ENCODE results near the gene TBCK. TPM values are rescaled to one million over a fixed set of nuclear protein-coding genes. Genes with fewer than 3 reads are reported as not detected.

The TBCK gene
- total RNA-seq, 1 donor = 27.7 TPM

DNA sequence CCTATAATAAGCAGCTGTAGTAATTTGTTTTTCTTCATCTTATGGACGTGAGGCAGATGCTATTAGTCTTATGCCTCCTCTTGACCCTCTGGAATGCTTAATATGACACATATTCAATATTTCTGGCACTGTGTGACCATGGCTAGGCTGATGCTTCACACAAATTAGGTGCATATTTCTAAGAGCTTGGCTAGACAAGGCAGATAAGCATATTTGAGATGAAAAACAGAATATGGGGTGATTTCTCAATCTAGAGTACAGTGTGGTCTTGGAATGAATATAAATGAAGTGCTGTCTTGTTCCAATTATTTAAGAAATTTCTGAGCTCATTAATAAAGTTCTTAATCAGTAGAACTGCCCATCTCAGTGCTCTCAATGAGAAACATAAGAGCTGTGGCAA is 264.5 kb downstream of the TBCK start:
- DNase-seq (ENCODE audit: low read depth in 2 of 3, low spot score in 2 of 3) = no peak

DNA sequence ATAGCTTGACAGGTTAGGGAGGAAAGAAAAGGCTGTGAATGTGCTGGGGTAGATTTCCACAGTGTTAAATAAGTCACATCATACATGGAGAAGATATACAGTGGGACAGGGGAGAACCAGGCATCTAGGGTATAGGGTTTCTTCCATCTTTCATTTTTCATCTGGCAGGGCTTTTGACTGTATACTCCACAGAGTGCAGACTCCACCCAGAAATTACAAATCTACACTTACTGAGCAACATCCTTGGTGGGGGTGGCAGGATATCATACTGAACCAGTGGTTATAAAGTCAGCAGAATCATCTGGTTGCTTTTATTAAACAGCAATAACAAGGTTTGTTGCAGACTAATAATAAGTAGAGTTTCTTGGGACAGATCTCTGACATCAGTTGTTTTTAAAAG is 266.5 kb downstream of the TBCK start:
- no peak for DNase-seq (ENCODE audit: low read depth in 2 of 3, low spot score in 2 of 3)

DNA sequence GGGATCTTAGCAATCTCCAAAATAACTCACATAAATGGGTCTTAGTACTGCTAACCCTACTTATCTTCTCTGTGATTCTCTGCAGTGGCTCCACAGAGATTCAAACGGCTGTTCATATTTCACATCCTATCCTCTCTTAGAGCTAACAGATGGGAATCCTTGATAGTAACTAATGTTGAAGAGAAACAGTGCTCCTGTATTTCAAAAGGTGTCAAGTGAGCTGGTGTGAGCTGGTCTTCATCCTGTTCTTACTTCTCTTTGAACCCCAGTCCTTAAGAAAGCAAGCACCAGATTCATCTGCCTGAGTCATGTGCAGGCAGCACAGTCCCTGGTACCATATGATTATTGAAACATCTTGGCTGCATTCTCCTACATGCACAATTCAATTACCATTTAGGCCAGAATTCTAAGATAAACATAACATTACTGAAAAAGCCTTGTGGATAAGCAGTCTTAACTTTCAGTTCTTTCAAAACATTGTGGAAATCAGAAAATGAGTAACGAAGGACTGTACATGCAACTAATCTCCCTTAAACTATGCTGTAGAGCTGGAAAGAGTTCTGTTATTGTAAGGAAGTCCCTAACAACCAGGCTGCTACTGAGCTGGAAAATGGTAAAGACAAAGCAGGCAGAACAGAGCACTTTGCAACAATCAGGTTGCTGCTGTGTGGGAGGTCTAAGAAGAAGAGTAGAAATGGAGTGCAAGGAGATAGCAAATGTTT is 267.6 kb downstream of the TBCK start:
- DNase-seq (ENCODE audit: low read depth in 2 of 3, low spot score in 2 of 3) = no peak

DNA sequence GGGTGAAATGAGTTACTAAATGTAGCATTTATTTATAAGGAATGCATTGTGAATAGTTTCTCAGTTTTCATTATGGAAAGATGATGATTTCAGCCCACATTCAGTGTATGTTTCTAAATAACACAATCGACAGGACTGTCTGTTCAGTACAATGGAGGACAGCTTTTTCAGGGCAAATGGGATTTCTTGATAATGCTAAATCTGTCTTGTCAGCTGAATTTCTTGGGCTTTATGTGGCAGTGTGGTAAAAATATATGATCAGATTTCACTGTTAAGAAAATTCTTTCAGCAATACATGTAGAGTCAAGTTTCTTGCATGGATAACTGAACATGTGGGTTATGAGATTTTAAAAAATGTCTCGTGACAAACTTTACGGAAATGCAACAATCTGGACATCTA is 269.9 kb downstream of the TBCK start:
- no peak for DNase-seq (ENCODE audit: low read depth in 2 of 3, low spot score in 2 of 3)

DNA sequence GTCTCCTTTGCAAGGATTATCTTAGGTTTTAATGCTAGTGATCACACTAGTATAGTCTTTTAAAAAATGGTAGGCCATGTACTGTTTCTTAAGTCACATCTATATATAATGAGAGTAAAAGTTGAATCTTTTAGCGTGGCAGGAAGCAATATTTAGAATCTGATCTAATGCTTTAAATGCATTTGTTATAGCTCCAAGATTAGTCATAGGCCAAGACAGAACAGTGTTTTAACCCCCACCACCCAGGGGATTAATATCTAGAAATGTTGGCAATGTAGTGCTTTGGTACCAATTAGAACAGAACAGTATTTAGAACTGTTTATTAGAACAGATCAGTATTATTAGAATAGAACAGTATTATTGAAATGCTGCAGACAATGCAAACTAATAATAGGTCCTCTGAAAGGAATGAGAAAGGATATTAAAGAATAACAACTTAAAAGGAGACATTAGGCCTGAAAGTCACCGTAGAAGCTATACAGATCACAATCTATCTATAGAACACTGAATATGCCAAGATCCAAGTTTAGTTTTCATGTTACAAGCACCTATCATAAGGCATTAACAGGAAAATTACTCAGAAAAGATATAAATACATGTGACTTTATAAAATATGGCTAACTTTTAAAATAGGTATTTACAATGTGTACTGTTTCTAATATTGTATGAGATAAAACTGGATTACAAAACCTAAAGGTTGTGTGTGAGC is 274.6 kb downstream of the TBCK start:
- DNase-seq (ENCODE audit: low read depth in 2 of 3, low spot score in 2 of 3) = no peak

DNA sequence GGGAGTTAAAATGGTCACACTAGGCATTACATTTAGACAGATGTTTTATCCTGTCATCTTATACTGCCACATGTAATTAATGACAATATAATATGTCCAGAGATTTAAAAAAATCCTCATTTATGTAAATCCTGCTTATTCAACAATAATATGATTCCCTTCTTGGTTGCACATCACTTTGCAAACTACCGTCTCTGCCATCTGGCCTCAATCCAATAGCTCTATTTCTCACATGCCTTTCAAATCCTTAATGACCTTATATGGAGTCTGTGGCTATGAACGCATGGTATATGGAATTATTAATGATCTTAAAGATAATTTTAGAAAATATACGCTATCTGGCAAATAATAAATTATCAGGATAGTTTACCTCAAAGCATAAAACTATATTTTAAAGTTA is 276.2 kb downstream of the TBCK start:
- DNase-seq (ENCODE audit: low read depth in 2 of 3, low spot score in 2 of 3) = no peak

DNA sequence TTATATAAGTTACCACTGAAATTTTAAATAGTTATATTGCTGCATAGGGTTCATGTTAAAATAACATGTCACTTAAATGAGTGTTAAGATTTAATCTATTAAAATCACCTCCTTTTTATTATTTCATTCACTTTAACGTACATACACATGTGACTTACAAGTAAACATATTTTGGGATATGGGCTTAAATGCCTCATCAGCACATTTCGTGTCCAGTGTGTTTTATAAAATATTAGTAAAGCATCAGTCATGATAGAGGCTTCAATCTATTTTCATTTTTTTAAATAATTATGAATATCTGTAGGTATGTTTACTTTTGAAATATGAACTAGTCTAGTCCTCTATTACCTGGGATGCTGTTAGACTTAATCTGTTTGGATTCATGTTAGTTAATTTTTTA is 277.1 kb downstream of the TBCK start:
- no peak for DNase-seq (ENCODE audit: low read depth in 2 of 3, low spot score in 2 of 3)

DNA sequence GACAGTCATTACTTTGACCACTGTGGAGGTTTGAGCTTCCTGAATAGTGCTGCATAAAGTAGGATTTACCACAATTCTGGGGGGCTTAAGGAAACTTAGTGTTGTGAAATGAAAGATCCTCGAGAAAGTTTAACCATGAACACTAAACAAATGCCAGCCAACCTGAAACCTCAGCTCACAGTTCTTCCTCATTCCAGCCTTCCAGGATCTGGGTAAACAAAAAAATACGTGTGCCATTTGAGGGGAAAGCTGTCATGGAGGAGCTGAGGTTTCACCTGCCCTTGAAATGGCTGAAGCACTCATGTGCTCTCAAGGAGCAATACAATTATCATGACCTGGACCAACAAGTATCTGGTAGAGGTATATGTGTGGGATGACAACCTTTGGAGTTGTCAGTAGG is 278.0 kb downstream of the TBCK start:
- DNase-seq (ENCODE audit: low read depth in 2 of 3, low spot score in 2 of 3) = no peak

DNA sequence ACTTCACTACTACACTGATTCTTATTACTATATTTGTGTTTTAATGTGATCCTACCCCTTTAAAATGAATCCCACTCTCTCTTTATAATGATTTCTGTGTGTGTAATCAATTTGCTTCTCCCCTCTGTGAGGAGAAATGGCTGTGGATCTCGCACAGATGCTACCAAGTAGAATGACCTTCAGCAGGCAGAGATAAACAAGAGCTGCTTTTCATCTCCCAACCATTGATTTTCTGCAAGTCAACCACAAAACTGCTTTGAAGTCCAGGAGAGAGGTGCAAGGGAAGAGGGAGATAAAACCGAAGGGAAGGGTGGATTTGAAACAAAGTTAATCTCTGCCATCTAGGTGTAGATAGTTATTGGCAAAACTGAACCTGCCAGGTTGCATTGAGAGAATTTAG is 279.2 kb downstream of the TBCK start:
- DNase-seq (ENCODE audit: low read depth in 2 of 3, low spot score in 2 of 3) = no peak

DNA sequence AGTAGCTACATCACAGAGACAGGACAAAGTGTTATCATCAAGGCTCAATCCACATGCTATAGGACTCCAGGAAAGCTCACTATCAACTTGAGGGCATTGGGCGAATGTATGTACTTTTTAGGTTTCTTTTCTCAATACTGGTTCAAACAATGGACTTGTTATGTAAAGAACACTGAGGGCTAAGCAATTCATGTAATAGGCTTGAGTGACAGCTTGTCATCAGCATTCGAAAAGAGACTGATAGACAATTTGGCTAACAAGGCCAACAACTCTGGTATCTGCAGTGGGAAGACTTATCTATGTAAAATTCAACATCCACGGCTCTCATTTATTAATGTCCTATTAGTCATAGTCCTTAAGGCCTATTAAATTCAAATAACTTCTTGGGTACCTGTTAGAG is 279.7 kb downstream of the TBCK start:
- no peak for DNase-seq (ENCODE audit: low read depth in 2 of 3, low spot score in 2 of 3)

DNA sequence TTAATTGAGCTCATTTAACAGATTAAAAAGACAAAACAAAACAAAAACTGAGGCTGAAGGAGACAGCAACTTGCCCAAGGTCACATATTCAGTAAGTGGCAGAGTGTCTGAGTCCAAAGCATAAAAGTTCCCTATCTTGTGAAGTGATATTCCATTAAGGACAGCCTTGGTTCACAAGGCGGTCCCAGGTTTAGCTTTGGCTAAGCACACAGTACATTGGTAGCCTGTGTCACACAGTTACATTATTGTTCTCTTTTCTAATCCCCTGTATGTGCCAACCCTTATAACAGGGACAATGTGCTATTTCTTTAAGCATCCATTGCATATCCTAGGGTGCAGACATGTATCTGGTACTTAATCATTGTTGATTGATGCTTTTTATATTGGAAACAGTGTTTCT is 280.8 kb downstream of the TBCK start:
- no peak for DNase-seq (ENCODE audit: low read depth in 2 of 3, low spot score in 2 of 3)

DNA sequence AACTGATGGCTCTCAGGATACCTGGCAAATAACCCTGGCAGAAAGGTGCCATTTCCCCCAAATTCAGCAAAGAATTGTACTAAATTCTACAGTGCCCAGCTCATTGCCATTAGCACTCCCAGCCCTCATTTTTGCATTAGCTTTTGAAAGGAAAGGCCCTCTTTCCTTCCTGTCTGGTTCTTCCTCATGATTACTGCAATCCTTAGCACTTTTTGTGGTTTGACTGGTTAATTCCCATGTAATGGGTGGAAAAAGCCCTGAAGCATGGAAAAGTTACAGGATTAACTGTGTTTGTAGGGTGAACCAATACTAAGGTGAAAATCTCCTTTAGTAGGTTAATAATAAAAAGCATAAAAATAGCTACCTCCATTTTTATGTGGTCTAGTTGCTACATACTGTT is 281.3 kb downstream of the TBCK start:
- no peak for DNase-seq (ENCODE audit: low read depth in 2 of 3, low spot score in 2 of 3)

DNA sequence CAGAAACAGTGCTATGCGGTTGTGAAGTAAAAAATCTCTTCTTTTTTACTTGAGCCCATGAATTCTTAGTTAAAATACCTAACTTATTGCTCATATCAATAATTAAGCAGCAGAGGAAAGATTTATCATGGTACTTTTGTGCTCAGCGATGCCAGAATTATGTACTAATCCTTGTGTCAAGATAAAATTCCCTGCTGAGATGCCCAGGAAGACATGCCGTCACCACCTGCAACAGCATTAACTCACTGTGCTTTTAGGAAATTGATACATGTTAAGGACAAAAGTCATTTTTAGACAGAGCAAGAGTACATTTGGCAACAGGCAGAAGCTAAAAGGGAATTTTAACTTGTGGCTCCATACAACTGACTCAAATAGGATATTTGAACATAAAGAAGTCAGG is 281.8 kb downstream of the TBCK start:
- DNase-seq (ENCODE audit: low read depth in 2 of 3, low spot score in 2 of 3) = no peak

DNA sequence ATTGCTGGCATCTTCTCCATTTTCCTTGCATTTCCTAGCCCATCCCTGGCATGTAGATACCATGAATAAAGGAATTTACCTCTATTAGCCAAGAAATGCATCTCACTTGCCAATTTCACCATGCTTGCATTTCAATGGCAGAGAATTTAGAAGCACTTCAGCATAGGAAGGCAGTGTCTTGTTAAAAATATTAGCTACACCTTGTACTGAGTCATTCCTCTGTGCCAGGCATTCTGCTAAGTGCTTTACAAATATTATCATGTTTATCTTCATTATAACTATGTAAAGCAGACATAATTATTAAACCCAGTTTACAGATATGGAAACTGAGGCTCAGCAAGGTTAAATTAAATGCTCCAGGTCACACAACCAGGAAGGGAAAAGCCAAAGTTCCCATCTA is 282.5 kb downstream of the TBCK start:
- DNase-seq (ENCODE audit: low read depth in 2 of 3, low spot score in 2 of 3) = no peak

DNA sequence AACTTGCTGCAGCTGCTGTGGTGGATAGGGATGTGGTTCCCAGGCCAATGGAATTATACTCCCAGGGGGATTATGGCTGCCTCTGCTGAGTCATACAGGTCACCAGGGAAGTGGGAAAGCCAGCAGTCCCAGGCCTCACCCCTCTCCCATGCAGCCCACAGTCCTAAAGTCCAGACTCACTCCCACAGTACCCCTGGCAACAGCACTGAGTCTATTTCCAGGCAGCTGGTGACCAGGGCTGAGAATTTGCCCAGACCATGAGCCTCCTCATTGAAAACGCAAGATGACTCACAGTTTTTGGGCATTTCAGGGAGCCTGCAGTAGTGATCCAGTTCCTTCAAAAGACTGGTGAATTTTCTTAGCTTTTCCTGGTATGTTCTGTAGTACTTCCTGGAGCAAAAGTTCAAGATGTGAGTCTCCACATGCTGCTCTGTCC is 283.1 kb downstream of the TBCK start:
- no peak for DNase-seq (ENCODE audit: low read depth in 2 of 3, low spot score in 2 of 3)

DNA sequence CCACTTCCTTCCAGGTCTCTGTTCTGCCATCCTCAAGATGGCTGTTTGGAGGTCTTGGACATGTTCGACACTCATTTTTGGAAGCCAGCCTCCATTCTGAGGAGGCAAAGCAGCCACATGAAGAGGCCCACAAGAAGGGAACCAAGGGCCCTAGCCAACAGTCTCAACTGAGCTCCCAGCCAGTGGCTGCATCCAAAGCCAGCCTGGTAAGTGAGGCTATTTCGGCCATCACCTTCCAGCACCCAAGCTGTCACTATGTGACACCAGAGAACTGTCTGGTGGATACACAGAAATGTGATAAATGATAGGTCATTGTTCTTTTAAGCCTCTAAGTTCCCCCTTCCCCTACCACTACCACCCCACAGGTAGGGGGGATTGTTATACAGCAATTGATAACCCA is 293.6 kb downstream of the TBCK start:
- DNase-seq (ENCODE audit: low read depth in 2 of 3, low spot score in 2 of 3) = no peak

DNA sequence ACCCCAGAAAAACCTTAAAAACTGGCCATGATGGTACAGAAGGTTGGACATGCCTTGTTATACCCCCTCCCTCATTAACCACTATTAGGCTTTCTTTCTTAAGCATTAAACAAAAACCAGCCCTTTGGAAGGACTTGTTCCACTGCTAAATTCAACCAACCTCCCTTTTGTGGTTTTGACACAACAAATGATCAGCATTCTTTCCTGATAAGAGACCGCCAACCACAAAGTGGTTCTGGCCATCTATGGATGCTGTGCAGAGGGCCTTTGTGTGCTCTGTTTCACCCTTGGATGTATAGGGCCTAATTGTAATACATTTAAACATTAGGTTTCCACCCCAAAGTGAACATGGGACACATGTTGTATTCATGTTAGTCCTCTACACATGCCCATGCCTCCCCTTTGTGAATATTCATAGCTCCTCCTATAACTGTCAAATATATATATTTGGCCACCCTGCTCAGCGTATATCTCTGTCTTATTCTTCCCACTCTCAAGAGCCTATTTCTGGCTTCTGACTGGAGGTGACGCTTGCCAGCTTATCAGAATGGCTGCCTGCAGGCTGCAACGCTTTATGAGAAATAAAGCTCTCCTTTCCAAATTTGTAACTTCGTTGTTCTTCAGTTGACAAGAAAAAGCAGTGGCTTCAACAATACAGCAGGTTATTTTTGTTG is 294.1 kb downstream of the TBCK start:
- peak in 2 of 3 donors; percentile 49 to 75 for DNase-seq (ENCODE audit: low read depth in 2 of 3, low spot score in 2 of 3)

DNA sequence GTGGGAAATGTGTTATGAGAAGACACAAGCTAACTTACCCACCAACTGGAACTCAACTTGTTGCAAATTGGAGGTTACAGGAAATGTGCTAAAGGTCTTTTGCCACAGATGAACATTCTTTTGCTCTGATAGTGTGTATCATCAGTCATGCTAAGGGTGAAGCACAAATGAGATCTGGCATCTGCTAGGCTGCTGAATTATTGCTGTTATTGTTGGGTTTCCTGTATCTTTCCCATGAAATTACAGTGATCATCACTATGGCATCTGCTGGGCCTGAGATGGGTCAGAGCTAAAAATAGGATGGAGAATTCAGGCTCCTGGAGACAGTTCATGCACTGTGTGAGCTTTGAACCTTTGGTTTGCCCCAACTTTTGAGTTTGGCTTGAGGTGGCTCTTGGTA is 296.2 kb downstream of the TBCK start:
- no peak for DNase-seq (ENCODE audit: low read depth in 2 of 3, low spot score in 2 of 3)

DNA sequence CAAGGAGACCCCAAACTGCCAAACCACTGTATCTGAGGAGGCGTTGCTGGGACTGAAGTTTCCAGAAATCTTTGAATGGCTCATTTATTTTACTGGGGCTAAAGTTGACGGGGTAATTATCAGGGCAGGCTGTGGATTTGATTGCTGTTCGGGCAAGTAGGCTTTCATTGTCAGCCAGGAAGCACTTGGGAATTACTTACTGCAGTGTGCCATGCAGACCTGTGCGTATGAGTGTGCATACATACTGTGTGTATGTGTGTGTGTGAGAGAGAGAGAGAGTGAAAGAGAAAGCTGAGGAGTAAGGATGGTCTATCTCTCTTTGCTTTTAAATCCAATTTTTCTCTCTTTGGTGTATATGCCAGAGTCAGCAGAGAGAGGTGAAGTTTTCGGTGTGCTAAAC is 298.0 kb downstream of the TBCK start:
- DNase-seq (ENCODE audit: low read depth in 2 of 3, low spot score in 2 of 3) = no peak

DNA sequence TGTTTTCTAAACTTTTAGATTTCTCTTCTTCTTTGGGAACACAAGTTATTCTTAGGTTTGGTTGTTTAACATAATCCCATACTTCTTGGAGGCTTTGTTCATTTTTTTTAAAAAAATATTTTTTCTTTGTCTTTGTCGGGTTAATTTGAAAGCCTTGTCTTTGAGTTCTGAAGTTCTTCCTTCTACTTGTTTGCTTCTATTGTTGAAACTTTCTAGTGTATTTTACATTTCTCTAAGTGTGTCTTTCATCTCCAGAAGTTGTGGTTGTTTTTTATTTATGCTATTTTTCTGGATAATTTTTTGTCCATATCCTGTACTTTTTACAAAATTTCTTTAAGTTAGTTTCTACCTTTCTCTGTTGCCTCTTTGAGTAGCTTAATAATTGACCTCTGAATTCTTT is 304.6 kb downstream of the TBCK start:
- no peak for DNase-seq (ENCODE audit: low read depth in 2 of 3, low spot score in 2 of 3)

DNA sequence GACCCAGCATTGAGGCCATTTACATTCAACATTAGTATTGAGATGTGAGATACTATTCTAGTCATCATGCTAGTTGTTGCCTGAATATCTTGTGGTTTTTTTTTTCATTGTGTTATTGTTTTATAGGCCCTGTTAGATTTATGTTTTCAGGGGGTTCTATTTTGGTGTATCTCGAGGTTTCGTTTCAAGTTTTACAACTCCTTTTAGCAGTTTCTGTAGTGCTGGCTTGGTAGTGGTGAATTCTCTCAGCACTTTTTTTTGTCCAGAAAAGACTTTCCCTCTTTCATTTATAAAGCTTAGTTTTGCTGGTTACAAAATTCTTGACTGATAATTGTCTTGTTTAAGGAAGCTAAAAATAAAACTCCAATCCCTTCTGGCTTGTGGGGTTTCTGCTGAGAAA is 305.2 kb downstream of the TBCK start:
- no peak for DNase-seq (ENCODE audit: low read depth in 2 of 3, low spot score in 2 of 3)

DNA sequence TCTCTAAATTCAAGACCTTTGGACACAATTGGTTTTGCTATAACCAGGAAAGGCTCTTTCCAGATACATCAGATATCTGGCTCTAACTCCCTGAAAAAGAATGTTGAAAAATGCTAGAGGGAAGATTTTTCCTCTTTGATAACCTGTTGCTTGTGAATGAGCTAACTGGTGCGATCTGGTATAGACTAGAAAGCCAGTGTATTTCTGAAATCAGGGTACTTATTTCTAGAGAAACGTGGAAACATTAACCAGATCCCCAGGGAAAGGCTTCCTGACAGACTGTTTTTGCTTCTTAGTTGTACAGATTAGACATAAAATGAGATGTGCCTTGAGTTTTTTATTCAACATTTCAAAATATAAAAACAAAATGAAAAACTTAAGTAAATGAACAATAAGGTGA is 313.0 kb downstream of the TBCK start:
- DNase-seq (ENCODE audit: low read depth in 2 of 3, low spot score in 2 of 3) = no peak
